GM21737 (cell line): ENCODE results near the gene ZNF777.
A peak's percentile ranks its signal among the peaks of the same experiment; 100 is the strongest.
"Not testable (repeated sequence)": the region's sequence is repeated elsewhere in the genome, so short reads cannot be mapped to it uniquely, and the experiment has no call there.

Source experiments
- ATAC-seq: cut with Tn5 transposase; IDR thresholded peaks from one replicate; pipeline ENCODE4 v1.9.1; 2021; ENCODE audit warnings: mild to moderate bottlenecking, moderate library complexity; ENCODE audit not compliant: unreplicated experiment

Gene ZNF777

GRCh38 chr7:149420006-149420405 lies 40.9 kb downstream of the ZNF777 start:
- ATAC-seq = no peak

- ATAC-seq = no peak
Observed at GRCh38 chr7:149415391-149416071, 45.3 kb downstream of the ZNF777 start.

GRCh38 chr7:149414745-149415390 lies 46.0 kb downstream of the ZNF777 start:
- ATAC-seq = no peak

GRCh38 chr7:149414171-149414570 lies 46.7 kb downstream of the ZNF777 start:
- no peak for ATAC-seq

GRCh38 chr7:149413083-149413482 lies 47.8 kb downstream of the ZNF777 start:
- ATAC-seq = not testable (repeated sequence)

GRCh38 chr7:149409895-149410294 lies 51.0 kb downstream of the ZNF777 start:
- peak; percentile 72 for ATAC-seq

GRCh38 chr7:149404825-149405224 lies 56.0 kb downstream of the ZNF777 start:
- no peak for ATAC-seq

GRCh38 chr7:149404396-149404795 lies 56.5 kb downstream of the ZNF777 start:
- ATAC-seq = no peak

- no peak for ATAC-seq
Observed at GRCh38 chr7:149398195-149398820, 62.6 kb downstream of the ZNF777 start.

GRCh38 chr7:149397470-149398043 lies 63.3 kb downstream of the ZNF777 start:
- no peak for ATAC-seq

- ATAC-seq = not testable (repeated sequence)
Observed at GRCh38 chr7:149388550-149389335, 72.1 kb downstream of the ZNF777 start.

GRCh38 chr7:149386514-149386913 lies 74.3 kb downstream of the ZNF777 start:
- not testable (repeated sequence) for ATAC-seq

GRCh38 chr7:149385195-149385950 lies 75.5 kb downstream of the ZNF777 start:
- no peak for ATAC-seq
